Erythroblast (primary cell): ENCODE results near the gene CAMK2A.

Experiments used
- GATA1 ChIP-seq: IDR thresholded peaks from 2 replicates; pipeline ENCODE4 v1.6.1; 2011; ENCODE audit warnings: low read depth, mild to moderate bottlenecking, control low read depth, low read length, moderate library complexity
- POLR2A ChIP-seq: IDR thresholded peaks from 2 replicates; pipeline ENCODE4 v1.6.1; 2011; ENCODE audit warnings: mild to moderate bottlenecking, low read length

DNA sequence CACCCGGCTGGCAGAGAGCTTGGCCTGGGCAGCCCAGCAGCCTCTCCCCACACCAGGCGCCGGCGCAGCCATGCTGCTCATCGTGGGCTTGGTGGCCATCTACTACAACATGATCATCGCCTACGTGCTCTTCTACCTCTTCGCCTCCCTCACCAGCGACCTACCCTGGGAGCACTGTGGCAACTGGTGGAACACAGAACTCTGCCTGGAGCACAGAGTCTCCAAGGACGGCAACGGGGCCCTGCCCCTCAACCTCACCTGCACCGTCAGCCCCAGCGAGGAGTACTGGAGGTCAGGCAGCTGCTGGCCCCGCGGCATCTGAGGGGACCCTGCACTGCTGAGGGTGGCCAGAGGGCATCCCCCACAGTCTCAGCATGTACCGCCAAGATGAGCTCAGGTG, 92.6 kb downstream of the CAMK2A start:
- TF ChIP-seq POLR2A: no peak
- TF ChIP-seq GATA1: no peak
